D721Med (cell line): ENCODE data around the gene HABP4.

ENCODE experiments used
- DNase-seq: peaks from one replicate; pipeline ENCODE4 v3.0.0; 2011; ENCODE audit warnings: low spot score; ENCODE audit not compliant: insufficient read length
- FAIRE-seq: peaks from 2 replicates; lab custom pipeline; 2011; peaks lifted over from hg19 to GRCh38; lab: Jason Lieb, UNC
- TF ChIP-seq, protein P1 (sequence below): IDR thresholded peaks from 2 replicates; pipeline ENCODE4 v1.5.1; 2012; ENCODE audit warnings: mild to moderate bottlenecking, control low read depth; ENCODE audit not compliant: insufficient read depth; ENCODE audit errors: missing control alignments

Gene HABP4

DNA sequence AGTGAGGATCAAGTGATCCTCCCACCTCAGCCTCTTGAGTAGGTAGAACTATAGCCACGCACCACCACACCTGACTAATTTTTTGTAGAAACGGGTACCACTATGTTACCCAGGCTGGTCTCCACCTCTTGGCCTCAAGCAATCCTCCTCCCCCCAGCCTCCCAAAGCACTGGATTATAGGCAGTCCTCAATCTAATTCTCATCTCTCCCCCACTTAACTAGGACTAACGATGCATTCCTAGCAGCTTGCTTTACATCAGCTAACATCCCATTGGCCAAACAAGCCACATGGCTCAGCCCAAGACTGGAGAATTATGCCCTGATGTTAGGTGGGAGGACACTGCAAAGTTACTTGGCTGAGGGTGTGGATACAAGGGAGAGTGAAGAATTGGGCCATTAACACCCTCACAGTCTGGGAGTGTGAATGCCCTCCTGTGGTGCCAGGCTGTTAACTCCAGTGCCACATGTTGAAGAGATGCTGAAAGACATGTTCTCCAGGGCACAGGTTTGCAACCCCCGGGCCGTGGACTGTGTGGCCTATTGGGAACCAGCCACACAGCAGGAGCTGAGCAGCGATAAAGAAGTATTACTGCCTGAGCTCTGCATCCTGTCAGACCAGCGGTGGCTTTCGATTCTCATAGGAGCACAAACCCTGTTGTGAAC, 26.5 kb upstream of the HABP4 start:
- FAIRE-seq: no peak
- DNase-seq: no peak
- TF ChIP-seq, protein P1, sequence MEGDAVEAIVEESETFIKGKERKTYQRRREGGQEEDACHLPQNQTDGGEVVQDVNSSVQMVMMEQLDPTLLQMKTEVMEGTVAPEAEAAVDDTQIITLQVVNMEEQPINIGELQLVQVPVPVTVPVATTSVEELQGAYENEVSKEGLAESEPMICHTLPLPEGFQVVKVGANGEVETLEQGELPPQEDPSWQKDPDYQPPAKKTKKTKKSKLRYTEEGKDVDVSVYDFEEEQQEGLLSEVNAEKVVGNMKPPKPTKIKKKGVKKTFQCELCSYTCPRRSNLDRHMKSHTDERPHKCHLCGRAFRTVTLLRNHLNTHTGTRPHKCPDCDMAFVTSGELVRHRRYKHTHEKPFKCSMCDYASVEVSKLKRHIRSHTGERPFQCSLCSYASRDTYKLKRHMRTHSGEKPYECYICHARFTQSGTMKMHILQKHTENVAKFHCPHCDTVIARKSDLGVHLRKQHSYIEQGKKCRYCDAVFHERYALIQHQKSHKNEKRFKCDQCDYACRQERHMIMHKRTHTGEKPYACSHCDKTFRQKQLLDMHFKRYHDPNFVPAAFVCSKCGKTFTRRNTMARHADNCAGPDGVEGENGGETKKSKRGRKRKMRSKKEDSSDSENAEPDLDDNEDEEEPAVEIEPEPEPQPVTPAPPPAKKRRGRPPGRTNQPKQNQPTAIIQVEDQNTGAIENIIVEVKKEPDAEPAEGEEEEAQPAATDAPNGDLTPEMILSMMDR: no peak

GRCh38 chr9:96423985-96424336, 26.0 kb upstream of the HABP4 start:
- TF ChIP-seq, protein P1: no peak
- FAIRE-seq (no peak), DNase-seq (no peak)

GRCh38 chr9:96425500-96426169, 24.3 kb upstream of the HABP4 start:
- DNase-seq: no peak
- no peak for FAIRE-seq
- TF ChIP-seq, protein P1: no peak

- DNase-seq: no peak
- FAIRE-seq: no peak
- TF ChIP-seq, protein P1: no peak
Measured at GRCh38 chr9:96429732-96430131, 20.2 kb upstream of the HABP4 start.

DNA sequence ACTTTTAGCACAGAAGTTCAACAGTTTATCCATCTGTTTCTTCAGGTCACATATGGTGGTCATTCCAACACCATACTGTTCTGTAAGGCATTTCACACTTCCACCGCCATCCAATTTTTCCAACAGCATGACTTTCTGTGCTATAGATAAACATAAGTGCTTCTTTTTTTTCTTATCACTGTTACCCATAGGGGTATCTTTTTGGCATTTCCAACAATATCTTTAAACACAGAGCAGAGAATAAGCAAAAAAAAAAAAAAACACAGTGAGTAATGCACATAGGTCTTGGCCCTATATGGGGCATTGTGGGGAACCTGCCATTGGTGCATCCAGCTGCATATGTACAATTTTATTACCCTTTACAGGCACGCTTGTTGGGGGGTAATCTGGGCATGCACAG, 19.6 kb upstream of the HABP4 start:
- FAIRE-seq (no peak), DNase-seq (no peak)
- TF ChIP-seq, protein P1: no peak

GRCh38 chr9:96435345-96435744, 14.6 kb upstream of the HABP4 start:
- no peak for DNase-seq
- TF ChIP-seq, protein P1: no peak
- FAIRE-seq: no peak

- FAIRE-seq (no peak), DNase-seq (no peak)
- TF ChIP-seq, protein P1: no peak
Measured at GRCh38 chr9:96436063-96436455, 13.9 kb upstream of the HABP4 start.
